CD4-positive, alpha-beta memory T cell (primary cell): Measurements from ENCODE around the gene PANK4. TPM values are rescaled to one million over a fixed set of nuclear protein-coding genes. Genes with fewer than 3 reads are reported as not detected.

Experiments used
- CTCF ChIA-PET: fragments of 350-600 bp; sonication (Branson Sonifier 250); formaldehyde crosslinking; loops from one replicate; lab custom pipeline; 2021; ENCODE audit warnings: inconsistent platforms; ENCODE audit not compliant: partially characterized antibody; lab: Charles Lee
- POLR2A ChIA-PET: fragments of 350-600 bp; sonication (Branson Sonifier 250); formaldehyde crosslinking; loops from one replicate; lab custom pipeline; 2021; ENCODE audit not compliant: partially characterized antibody; lab: Charles Lee
- DNase-seq, 5 donors: peaks; one replicate each; pipeline versions ENCODE4 v3.0.0 to v3.0.0-alpha.2; 2020 to 2022; ENCODE audit warnings: mixed read lengths in 1 of 5
- H3K27ac ChIP-seq: one replicate; pipeline ENCODE4 v1.7.0; 2013; ENCODE audit warnings: low read depth, low read length
- H3K27me3 ChIP-seq: 2 replicates; pipeline ENCODE4 v1.7.0; 2013; ENCODE audit warnings: mild to moderate bottlenecking, low read length, moderate library complexity; ENCODE audit not compliant: insufficient read depth
- H3K36me3 ChIP-seq: 2 replicates; pipeline ENCODE4 v1.7.0; 2013; ENCODE audit warnings: mild to moderate bottlenecking, low read length, moderate library complexity; ENCODE audit not compliant: insufficient read depth
- H3K4me1 ChIP-seq: 2 replicates; pipeline ENCODE4 v1.7.0; 2013; ENCODE audit warnings: mild to moderate bottlenecking, low read length, moderate library complexity; ENCODE audit not compliant: insufficient read depth
- H3K4me3 ChIP-seq, 2 donors: one replicate each; pipeline ENCODE4 v1.7.0; 2013; ENCODE audit warnings: low read length in 2 of 2, mild to moderate bottlenecking in 1 of 2
- H3K9me3 ChIP-seq, 2 donors: one replicate each; pipeline ENCODE4 v1.7.0; 2013; ENCODE audit warnings: low read length in 2 of 2, control low read depth in 1 of 2; ENCODE audit not compliant: control insufficient read depth in 1 of 2
- H3K27ac Mint-ChIP-seq, 7 donors: one replicate each; pipeline ENCODE4 v1.8.0; 2020 to 2021; ENCODE audit warnings: mixed read lengths in 7 of 7, mild to moderate bottlenecking in 6 of 7, inconsistent platforms in 3 of 7, moderate library complexity in 3 of 7
- H3K27me3 Mint-ChIP-seq, 2 donors: one replicate each; pipeline ENCODE4 v1.8.0; 2020 to 2021; ENCODE audit warnings: mixed read lengths in 2 of 2
- H3K36me3 Mint-ChIP-seq, 2 donors: one replicate each; pipeline ENCODE4 v1.8.0; 2020 to 2021; ENCODE audit warnings: mixed read lengths in 2 of 2, inconsistent platforms in 1 of 2, mild to moderate bottlenecking in 1 of 2
- H3K4me1 Mint-ChIP-seq, 4 donors: one replicate each; pipeline ENCODE4 v1.8.0; 2020 to 2021; ENCODE audit warnings: mixed read lengths in 4 of 4, mild to moderate bottlenecking in 1 of 4
- H3K4me3 Mint-ChIP-seq, 8 donors: one replicate each; pipeline ENCODE4 v1.8.0; 2020 to 2021; ENCODE audit warnings: mixed read lengths in 8 of 8, mild to moderate bottlenecking in 7 of 8, moderate library complexity in 6 of 8, inconsistent platforms in 3 of 8
- H3K9me3 Mint-ChIP-seq, 8 donors: one replicate each; pipeline ENCODE4 v1.8.0; 2020 to 2021; ENCODE audit warnings: mixed read lengths in 8 of 8, mild to moderate bottlenecking in 5 of 8, inconsistent platforms in 3 of 8, moderate library complexity in 1 of 8
- intact Hi-C: fragments of 100-400 bp; cut with micrococcal nuclease; formaldehyde crosslinking; loops from one replicate; pipeline ENCODE4 v1.15.1; 2023
- polyA plus RNA-seq, 2 donors: library from polyadenylated mRNA; unstranded; fragments of 300-500 nt; fragmentation: Illumina TruSeq; gene quantifications; one replicate each; pipeline ENCODE4 v1.2.3, GENCODE V29; 2021
- total RNA-seq, 2 experiments: library from RNA; stranded (reverse); gene quantifications; one replicate each; pipeline ENCODE4 v1.2.3, GENCODE V29; 2021

Gene PANK4
- total and polyA plus RNA-seq, 4 experiments from 2014 or later: 10.6 to 93.7 (median 56.6) TPM

DNA sequence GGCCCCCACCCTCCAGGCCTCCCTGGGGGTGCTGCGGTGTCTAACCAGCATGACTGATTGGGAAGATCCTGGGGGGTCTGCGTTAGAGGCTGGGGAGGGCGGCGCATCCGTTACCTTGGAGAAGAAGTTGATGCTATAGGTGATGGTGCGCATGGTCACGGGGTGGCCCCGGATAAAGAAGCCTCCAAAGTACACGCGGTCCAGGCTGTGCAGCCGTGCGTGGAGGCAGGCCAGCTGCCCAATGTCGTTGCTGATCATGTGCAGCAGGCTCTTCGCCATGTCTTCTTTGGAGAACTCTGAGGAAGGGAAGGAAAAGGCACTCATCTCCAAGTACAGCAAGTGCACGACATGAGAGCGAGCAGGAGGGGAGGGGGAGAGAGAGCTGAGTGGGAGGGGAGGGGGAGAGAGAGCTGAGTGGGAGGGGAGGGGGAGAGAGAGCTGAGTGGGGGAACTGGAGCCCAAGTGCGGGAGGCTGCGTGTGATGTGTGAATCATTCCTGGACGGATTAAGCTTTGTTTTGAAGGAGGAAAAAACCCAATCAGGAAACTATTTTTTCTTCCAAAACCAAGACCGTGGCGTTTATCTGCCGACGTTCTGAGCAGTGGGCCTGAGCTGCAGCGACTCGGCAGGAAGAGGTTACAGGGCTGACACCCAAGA, 7.2 kb downstream of the PANK4 start:
- DNase-seq: no peak
- no peak overlapping the region for H3K4me3 Mint-ChIP-seq
- H3K9me3 ChIP-seq: no peaks in the 10 kb centered on the region
- no peaks in the 10 kb centered on the region for H3K9me3 Mint-ChIP-seq
- peaks cover 77% of the 10 kb centered on the region for H3K36me3 ChIP-seq
- ChIA-PET POLR2A (interaction anchor here (1.2 to 1.6 kb wide), 2 partner anchors 10 to 28 kb away, joined by 3 to 7 read pairs; partner anchors contain the start of gene HES5), CTCF (no interaction called here)
- no peak overlapping the region for H3K27ac Mint-ChIP-seq
- H3K4me1 Mint-ChIP-seq: peaks cover 16 to 30% (median 17%) of the 10 kb centered on the region in 4 donors
- peaks cover 20% of the 10 kb centered on the region for H3K4me1 ChIP-seq
- no peaks in the 10 kb centered on the region for H3K27me3 ChIP-seq
- intact Hi-C loops: no loop called here
- H3K27me3 Mint-ChIP-seq: no peaks in the 10 kb centered on the region
- H3K4me3 ChIP-seq: no peak overlapping the region
- H3K36me3 Mint-ChIP-seq: peaks cover 18 to 49% of the 10 kb centered on the region in 2 donors
- H3K27ac ChIP-seq: no peak overlapping the region

DNA sequence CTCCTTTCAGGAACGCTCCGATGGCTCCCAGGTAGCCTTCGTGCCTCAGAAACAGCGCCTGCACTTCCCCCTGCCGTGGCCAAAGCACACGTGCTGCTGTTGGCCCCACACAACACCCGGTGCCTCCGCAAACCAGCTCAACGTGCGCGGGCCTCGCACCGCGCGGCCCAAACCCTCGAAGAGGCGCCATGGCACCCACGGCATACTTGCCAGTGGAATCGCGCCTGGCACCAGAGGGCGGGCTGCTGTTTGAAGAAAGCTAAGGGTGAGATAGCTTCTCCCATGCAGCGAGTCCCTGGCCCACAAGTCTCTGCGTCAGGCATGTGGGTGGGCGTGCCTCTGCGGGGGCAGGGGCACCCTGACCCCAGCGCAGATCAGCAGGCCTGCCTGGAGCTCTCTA, 7.9 kb downstream of the PANK4 start:
- Mint-ChIP-seq H3K9me3 (no peaks in the 10 kb centered on the region), H3K4me3 (no peak overlapping the region), H3K4me1 (peaks cover 11 to 24% (median 13%) of the 10 kb centered on the region in 4 donors), H3K27ac (no peak overlapping the region), H3K27me3 (no peaks in the 10 kb centered on the region), H3K36me3 (peaks cover 18 to 50% of the 10 kb centered on the region in 2 donors)
- Histone ChIP-seq H3K27ac (no peak overlapping the region), H3K36me3 (peaks cover 84% of the 10 kb centered on the region), H3K4me3 (no peak overlapping the region), H3K4me1 (peaks cover 14% of the 10 kb centered on the region), H3K27me3 (no peaks in the 10 kb centered on the region), H3K9me3 (no peaks in the 10 kb centered on the region)
- POLR2A ChIA-PET: interaction anchor here (1.0 kb wide), 2 partner anchors 15 to 103 kb away, joined by 3 read pairs; no protein-coding TSS in a partner anchor
- CTCF ChIA-PET: no interaction called here
- intact Hi-C loops: no loop called here
- no peak for DNase-seq

DNA sequence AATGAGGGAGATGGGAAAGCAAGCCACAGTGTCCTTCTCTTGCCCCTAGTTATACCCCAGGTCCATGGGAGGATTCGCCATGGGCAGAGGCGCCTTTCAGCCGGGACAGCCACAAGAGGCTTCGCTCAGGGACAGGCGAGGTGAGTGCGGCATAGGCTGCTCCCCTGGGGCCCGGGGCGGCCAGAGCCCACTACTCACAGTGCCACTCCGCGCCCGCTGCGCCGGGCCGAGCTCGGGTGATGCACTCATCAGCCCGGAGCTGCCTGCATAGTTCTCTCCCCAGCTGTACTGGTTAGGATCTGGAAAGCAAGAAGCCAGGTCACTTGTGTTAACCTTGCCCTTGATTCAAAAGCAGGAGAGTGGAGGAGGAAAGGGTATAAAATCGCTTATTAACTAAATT, 8.4 kb downstream of the PANK4 start:
- peaks cover 18 to 51% of the 10 kb centered on the region in 2 donors for H3K36me3 Mint-ChIP-seq
- no peaks in the 10 kb centered on the region for H3K9me3 Mint-ChIP-seq

DNA sequence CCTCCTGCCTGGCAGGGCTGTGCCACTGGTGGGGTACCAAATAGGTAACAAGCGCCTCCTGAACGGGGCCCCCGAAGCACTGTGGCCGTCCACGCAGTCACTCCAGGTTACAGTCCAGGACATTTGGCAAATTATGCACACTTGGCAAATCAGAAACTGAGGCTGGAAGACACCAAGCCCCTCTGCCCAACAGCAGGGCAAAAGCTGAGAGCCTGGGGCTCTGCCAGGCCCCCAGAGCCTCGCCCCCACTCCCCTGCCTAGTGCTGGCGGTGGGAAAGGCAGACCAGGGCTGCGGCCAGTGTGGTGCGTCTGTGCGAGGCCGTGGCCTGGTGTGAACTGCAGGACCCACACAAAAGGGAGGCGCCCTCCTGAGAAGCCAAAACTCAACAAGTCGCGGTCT, 9.4 kb downstream of the PANK4 start:
- Mint-ChIP-seq H3K27me3 (no peaks in the 10 kb centered on the region), H3K4me3 (no peak overlapping the region), H3K36me3 (peaks cover 13 to 52% of the 10 kb centered on the region in 2 donors), H3K4me1 (peaks cover 0 to 8% (median 1%) of the 10 kb centered on the region in 4 donors), H3K27ac (no peak overlapping the region), H3K9me3 (no peaks in the 10 kb centered on the region)
- ChIA-PET POLR2A (no interaction called here), CTCF (no interaction called here)
- Histone ChIP-seq H3K4me3 (no peak overlapping the region), H3K9me3 (no peaks in the 10 kb centered on the region), H3K27me3 (no peaks in the 10 kb centered on the region), H3K27ac (no peak overlapping the region), H3K4me1 (no peaks in the 10 kb centered on the region), H3K36me3 (peaks cover 90% of the 10 kb centered on the region)
- intact Hi-C loops: no loop called here
- DNase-seq: no peak

More for the DNA sequence above, 8.4 kb downstream of the PANK4 start:
- H3K4me1 ChIP-seq: peaks cover 8% of the 10 kb centered on the region
- H3K9me3 ChIP-seq: no peaks in the 10 kb centered on the region
- ChIA-PET POLR2A (interaction anchor here (1.0 kb wide), 2 partner anchors 15 to 102 kb away, joined by 3 read pairs; no protein-coding TSS in a partner anchor), CTCF (no interaction called here)
- H3K27me3 ChIP-seq: no peaks in the 10 kb centered on the region
- intact Hi-C loops: no loop called here
- H3K4me3 ChIP-seq: no peak overlapping the region
- H3K36me3 ChIP-seq: peaks cover 89% of the 10 kb centered on the region
- Mint-ChIP-seq H3K4me1 (peaks cover 5 to 18% (median 8%) of the 10 kb centered on the region in 4 donors), H3K27me3 (no peaks in the 10 kb centered on the region), H3K4me3 (no peak overlapping the region), H3K27ac (no peak overlapping the region)
- no peak overlapping the region for H3K27ac ChIP-seq
- DNase-seq: no peak

DNA sequence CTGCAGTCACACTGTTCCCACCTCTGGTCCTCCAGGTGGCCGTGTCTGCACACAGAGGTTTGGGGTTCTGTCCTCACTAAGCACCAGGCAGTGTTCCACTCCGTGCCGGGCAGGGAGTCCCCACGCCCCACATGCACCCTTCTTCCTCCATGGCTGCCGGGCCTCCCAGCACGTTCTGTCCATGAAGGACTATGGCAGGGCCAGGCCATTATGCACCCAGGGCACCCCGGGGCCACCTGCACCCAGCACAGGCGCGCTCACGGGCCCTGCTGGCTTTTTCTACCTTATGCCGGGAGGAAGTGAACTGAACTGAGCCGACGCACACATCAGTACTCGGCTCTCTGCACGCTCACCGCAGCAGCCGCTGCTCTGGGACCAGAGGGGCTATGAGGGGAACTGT, 10.3 kb downstream of the PANK4 start:
- Histone ChIP-seq H3K4me3 (no peak overlapping the region), H3K27ac (no peak overlapping the region), H3K36me3 (peaks cover 90% of the 10 kb centered on the region), H3K4me1 (no peaks in the 10 kb centered on the region), H3K27me3 (no peaks in the 10 kb centered on the region), H3K9me3 (no peaks in the 10 kb centered on the region)
- Mint-ChIP-seq H3K4me1 (peaks cover 0 to 4% (median under 1%) of the 10 kb centered on the region in 4 donors), H3K9me3 (no peaks in the 10 kb centered on the region), H3K4me3 (no peak overlapping the region), H3K27me3 (no peaks in the 10 kb centered on the region), H3K27ac (no peak overlapping the region), H3K36me3 (peaks cover 12 to 50% of the 10 kb centered on the region in 2 donors)
- intact Hi-C loops: no loop called here
- POLR2A ChIA-PET: no interaction called here
- no peak for DNase-seq
- CTCF ChIA-PET: no interaction called here

DNA sequence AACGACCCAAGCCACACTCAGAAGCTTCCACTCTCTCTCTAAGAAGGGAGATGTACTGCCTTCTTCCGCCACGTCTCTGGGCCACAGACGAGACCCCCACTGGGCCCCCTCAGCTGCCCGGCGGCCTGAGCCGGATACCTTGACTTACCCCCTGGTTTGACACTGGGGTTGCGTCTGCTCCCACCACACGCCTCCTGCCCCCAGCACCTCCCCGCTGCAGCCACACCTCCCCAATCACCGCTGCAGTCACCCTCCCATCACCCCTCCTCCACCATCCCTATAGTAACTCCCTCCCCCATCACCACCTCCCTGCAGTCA, 10.7 kb downstream of the PANK4 start:
- Histone ChIP-seq H3K36me3 (peaks cover 90% of the 10 kb centered on the region), H3K27me3 (no peaks in the 10 kb centered on the region), H3K9me3 (no peaks in the 10 kb centered on the region), H3K4me1 (no peaks in the 10 kb centered on the region), H3K27ac (no peak overlapping the region), H3K4me3 (no peak overlapping the region)
- ChIA-PET CTCF (no interaction called here), POLR2A (interaction anchor here (1.0 kb wide), 1 partner anchor 14 kb away, joined by 3 read pairs; no protein-coding TSS in a partner anchor)
- no peak overlapping the region for H3K27ac Mint-ChIP-seq
- no peaks in the 10 kb centered on the region for H3K9me3 Mint-ChIP-seq
- H3K36me3 Mint-ChIP-seq: peaks cover 8 to 46% of the 10 kb centered on the region in 2 donors
- no peak overlapping the region for H3K4me3 Mint-ChIP-seq
- no peak for DNase-seq
- no peaks in the 10 kb centered on the region for H3K27me3 Mint-ChIP-seq
- peaks cover 0 to under 1% (median 0%) of the 10 kb centered on the region in 4 donors for H3K4me1 Mint-ChIP-seq
- intact Hi-C loops: no loop called here

DNA sequence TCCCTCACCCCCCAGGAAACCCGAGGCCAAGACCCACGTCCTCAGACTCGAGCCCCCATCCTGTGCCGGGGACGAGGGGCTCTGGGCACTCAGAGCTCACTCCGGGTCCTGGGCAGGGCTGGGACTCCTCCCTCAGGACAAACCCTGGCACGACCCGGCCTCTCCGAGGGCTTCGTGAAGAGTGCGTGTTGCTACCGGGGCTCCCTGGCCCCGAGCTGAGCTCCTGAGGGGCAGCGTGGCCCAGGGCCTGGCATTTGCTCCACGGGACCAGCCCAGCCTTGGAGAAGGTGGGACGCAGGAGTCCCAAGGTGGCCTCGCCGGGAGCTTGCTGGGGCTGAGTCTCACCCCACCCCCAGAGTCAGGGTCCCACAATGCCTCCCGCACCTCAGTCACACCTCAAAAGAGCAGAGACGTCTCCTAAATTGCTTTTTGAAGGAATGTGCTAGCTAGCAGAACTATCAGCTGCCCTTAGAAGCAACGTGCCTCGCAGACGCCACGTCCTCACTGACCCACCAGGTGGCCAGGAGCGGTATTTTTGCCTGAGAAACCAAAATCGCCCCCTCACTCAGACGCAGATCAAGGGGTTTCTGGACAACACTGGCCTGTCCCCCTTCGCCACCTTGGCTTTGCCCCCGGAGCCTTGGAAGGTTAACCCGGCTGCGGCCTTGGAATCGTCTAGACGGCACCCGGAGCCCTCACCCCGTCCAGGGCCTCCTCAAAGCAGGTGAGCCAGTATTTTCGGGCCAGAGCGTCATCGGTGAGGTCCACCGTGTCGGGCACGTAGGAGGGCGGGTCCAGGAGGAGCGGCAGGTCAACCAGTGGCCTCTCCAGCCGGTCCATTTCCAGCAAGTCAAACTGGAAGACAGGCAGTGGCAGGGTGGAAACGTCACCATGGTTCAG, 11.3 kb downstream of the PANK4 start:
- no peak overlapping the region for H3K4me3 ChIP-seq
- DNase-seq: no peak
- CTCF ChIA-PET: no interaction called here
- no peaks in the 10 kb centered on the region for H3K9me3 ChIP-seq
- Mint-ChIP-seq H3K27me3 (no peaks in the 10 kb centered on the region), H3K4me1 (no peaks in the 10 kb centered on the region), H3K27ac (no peak overlapping the region), H3K9me3 (no peaks in the 10 kb centered on the region), H3K36me3 (peaks cover 6 to 47% of the 10 kb centered on the region in 2 donors), H3K4me3 (no peak overlapping the region)
- POLR2A ChIA-PET: interaction anchor here (1.0 kb wide), 1 partner anchor 14 kb away, joined by 3 read pairs; no protein-coding TSS in a partner anchor
- peaks cover 92% of the 10 kb centered on the region for H3K36me3 ChIP-seq
- no peaks in the 10 kb centered on the region for H3K27me3 ChIP-seq
- intact Hi-C loops: no loop called here
- H3K4me1 ChIP-seq: no peaks in the 10 kb centered on the region
- H3K27ac ChIP-seq: no peak overlapping the region
